Measurements from ENCODE around the gene GDF15.
A peak's percentile ranks its signal among the peaks of the same experiment; 100 is the strongest.
"Not testable (repeated sequence)": the region's sequence is repeated elsewhere in the genome, so short reads cannot be mapped to it uniquely, and the experiment has no call there.

Gene GDF15

DNA sequence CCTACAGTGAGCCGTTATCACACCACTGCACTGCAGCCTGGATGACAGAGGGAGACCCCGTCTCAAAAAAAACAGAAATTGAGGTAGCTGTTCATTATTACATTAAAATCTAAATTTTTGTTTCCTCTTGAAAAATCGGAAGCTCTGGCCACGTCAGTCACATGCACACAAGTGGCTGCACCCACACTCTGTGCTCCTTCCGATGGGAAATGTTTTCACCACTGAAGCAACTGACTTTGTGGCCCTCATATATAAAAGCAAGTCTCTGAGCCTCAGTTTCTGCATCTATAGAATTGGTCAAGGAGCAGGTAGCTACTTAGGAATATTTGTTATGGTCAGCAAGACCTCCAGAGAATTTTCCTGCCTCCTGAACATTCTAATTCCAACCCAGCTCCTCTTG is 7.0 kb downstream of the GDF15 start:
- DNase-seq: no peak

DNA sequence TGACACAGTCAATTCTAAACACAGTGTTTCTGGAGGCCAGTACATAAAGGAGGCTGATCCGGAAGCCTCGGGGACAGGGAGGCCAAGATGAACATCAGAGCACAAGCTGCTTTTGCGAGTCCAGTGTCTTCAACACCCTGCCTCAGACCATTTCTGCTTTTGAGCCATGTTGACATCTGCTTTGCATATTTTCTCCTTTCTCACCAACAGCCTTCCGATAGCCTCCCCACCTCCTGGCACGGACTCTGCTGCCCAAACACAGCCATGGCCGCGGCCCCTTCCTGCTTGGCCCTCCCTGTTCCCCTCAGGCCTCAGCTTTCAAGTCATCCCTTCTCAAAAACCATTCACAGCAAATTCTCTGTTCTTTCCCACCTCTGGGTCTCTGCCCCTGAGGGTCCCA is 7.9 kb downstream of the GDF15 start:
- DNase-seq: peak in 1 of 2 donors; percentile 37

DNA sequence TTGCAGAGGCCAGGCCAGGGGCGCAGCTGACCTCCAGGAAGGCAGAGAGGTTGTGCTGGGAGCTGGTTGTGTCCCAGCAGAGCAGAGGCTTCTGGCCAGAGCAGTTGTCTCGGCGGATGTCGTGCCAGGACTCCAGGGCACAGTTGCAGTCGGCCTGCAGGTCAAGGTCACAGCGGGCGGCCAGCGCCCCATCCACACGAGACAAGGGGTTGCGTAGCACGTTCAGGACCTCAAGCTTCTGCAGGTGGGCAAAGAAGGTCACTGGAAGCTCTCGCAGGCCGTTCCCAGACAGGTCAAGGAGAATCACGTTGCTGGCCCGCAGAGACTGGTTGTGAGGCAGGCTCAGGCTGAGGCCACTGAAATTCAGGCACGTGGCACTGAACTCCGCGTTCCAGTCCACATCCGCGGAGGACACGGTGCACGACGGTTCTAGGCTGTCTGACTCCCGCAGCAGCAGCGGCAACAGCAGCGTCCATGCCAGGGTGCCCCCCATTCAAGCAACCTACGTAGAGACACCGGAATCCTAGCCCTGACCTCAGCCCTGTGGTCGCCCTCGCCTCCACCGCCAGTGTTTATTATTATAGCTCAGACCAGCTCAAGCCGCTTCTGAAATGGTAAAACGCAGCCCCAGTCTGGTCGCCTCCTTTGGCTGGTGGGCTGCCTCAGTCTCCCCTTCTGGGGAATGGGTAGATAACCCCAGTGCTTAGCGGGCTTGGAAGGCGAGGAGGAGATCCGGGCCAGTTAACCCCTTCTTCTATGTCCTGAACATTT is 10.7 kb downstream of the GDF15 start:
- DNase-seq: no peak

DNA sequence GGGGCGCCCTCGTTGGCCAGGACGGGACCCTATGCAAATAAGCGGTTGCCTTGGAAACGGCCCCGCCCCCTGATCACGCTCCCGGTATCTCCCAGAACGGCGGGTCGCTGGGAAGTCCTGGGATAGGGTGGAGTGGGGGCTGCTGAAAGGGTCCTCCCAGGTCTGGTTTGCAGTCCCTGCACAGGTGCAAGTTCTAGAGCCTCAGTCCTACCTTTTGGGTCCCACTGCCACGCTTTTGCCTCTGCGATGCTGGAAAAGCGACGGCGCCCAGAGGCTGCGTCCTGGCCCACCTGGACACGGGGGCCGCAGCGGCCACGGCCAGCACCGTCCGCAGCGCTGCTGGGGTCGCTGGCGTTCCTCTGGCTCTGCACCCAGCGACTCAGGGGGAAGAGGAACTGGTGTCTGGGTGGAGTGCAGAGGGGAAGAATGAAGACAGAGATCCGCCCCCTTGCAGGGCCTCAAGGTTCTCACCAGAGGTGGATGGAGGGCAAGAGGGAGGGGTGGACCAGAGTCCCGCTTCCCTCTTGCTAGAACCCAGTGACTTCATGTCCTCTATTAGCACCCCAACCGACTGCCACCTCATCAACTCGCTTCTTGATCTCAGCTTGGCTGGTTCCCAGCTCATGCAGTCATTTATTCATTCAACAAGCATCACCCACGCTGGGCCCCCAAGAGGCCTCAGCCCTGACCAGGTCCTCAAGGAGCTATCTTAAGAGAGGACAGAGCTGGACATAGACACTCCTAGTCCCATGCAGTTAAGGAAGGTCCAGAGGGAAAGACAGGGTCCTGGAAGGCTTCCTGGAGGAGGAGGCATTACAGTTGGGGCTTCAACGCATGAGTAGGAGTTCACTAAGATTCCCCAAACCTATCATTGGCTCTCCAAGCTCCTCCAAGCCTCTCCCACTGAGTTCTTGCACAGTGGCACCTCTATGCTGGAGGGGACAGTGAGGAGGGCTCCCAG is 11.6 kb downstream of the GDF15 start, which contains the start of gene LRRC25:
Gene LRRC25 (minus strand): TSS at position 381 of the 961 bp plus-strand sequence. CDS start 659 bp downstream, outside the sequence.
- peak; percentile 36 to 82 for DNase-seq

DNA sequence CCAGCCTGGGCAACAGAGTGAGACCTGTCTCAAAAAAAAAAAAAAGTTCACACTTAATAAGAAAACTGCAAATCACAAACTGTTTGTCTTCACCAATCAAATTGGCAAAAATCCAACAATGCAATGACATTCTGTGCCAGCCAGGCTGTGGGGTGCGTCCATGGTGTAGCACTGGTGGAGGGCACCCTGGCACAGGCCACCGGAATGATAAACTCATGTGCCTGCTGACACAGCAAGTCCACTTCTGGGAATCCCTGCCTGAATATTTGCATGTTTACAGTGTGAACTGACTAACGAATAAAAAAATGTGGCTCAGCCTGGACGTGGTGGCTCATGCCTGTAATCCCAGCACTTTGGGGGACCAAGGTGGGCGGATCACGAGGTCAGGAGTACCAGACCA is 13.1 kb downstream of the GDF15 start:
- DNase-seq: no peak

DNA sequence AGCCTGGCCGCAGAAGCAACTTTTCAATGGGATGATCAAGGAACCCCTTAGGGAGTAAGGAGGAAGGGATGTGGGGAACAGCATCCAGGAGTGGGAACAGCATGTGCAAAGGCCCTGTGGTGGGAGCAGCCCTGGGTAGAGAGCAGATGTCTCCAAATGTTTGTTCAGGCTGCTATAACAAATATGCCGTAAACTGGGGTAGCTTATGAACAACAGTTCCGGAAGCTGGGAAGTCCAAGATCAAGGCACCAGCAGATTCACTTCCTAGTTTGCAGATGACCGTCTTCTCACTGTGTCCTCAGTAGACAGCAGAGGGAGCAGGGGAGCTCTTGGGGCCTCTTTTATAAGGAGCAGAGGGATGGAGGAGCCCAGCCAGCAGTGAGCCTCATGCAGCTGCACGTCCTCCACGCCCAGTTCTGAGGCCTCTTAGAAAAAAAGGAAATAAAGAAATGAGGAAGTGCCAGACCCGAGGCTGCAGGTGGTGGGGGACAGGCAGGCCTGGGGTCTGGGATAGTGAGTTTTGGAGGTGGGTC is 15.7 kb downstream of the GDF15 start:
- DNase-seq: peak; percentile 44 to 77

DNA sequence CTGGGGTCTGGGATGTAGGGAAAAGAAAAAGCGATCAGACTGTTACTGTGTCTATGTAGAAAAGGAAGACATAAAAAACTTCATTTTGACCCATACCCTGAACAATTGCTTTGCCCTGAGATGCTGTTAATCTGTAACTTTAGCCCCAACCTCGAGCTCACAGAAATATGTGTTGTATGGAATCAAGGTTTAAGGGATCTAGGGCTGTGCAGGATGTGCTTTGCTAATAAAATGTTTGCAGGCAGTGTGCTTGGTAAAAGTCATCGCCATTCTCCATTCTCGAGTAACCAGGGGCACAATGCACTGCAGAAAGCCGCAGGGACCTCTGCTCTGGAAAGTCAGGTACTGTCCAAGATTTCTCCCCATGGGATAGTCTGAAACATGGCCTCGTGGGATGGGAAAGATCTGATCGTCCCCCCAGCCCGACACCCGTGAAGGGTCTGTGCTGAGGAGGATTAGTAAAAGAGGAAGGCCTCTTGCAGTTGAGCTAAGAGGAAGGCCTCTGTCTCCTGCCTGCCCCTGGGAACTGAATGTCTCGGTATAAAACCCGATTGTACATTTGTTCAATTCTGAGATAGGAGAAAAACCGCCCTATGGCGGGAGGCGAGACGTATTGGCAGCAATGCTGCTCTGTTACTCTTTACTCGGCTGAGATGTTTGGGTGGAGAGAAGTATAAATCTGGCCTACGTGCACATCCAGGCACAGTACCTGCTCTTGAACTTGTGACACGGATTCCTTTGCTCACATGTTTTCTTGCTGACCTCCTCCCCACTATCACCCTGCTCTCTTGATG is 16.7 kb downstream of the GDF15 start:
- not testable (repeated sequence) for DNase-seq

DNA sequence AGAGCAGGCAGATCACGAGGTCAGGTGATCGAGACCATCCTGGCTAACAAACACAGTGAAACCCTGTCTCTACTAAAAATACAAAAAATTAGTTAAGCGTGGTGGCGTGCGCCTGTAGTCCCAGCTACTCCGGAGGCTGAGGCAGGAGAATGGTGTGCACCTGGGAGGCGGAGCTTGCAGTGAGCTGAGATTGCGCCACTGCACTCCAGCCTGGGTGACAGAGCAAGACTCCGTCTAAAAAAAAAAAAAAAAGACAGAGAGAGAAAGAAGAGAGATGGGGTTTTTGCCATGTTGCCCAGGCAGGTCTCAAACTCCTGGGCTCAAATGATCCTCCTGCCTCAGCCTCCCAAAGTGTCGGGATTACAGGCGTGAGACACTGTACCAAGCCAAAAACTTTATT is 19.8 kb downstream of the GDF15 start:
- DNase-seq: not testable (repeated sequence)

DNA sequence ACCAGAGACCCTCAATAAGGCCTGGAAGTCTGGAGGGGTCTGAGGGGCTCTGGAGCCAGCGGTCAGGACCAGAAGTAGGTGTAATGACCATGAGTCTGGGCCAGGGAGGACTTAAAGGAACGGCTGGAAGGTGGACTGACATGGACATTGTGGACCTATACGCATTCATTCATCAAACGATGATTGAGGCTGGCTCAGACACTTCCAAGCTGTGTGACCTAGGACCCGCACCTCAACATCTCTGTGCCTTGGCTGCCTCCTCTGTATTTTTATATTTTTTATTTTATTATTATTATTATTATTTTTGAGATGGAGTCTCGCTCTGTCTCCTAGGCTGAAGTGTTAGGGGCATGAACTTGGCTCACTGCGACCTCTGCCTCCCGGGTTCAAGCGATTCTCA is 20.8 kb downstream of the GDF15 start:
- DNase-seq: no peak

DNA sequence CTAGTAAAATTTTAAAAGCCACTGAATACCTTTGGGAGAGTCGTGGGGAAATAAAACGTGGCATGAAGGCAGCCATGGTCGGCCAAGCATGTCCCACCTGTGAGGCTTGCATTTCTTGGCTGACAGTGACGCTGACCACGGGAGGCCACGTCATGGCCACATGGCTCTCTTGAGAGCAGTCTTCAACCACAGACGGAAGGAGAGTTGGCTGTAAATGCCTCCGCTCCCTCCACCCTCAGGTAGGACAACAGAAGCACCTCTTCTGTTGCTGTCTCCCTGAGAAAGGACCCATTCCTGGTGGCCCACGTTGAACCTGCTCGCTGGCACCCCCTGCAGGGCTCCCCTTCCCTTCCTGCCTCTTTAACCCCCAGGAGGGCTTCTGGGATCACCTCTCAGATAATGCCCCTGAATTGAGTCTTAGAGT is 22.1 kb downstream of the GDF15 start:
- DNase-seq: peak in 1 of 2 donors; percentile 64

DNA sequence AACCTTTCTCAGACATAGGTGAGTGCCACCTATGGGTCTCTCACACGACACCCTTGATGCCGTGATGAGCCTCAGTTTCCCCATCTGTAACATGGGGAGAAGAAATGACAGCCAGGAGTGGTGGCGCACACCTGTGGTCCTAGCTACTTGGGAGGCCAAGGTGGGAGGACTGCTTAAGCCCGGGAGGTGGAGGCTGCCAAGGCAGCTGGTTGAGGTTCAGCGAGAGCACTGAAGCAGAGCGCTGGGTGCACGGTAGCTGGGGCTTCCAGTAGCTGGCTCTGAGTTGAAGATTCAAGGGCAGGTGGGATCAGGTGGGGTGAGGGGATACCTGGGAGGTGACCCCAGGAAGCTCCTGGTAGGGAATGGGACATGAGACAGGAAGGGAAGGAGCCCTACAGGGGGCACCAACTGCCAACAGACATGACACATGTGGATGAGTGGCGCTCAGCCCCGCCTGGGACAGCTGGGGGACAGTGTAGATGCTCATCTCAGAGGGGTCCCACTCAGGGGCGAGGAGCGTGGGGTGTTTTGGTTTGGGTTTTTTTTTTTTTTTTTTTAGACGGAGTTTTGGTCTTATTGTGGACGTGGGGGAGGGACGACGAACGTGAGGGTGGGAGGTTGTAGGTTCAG is 26.8 kb downstream of the GDF15 start:
- no peak for DNase-seq

DNA sequence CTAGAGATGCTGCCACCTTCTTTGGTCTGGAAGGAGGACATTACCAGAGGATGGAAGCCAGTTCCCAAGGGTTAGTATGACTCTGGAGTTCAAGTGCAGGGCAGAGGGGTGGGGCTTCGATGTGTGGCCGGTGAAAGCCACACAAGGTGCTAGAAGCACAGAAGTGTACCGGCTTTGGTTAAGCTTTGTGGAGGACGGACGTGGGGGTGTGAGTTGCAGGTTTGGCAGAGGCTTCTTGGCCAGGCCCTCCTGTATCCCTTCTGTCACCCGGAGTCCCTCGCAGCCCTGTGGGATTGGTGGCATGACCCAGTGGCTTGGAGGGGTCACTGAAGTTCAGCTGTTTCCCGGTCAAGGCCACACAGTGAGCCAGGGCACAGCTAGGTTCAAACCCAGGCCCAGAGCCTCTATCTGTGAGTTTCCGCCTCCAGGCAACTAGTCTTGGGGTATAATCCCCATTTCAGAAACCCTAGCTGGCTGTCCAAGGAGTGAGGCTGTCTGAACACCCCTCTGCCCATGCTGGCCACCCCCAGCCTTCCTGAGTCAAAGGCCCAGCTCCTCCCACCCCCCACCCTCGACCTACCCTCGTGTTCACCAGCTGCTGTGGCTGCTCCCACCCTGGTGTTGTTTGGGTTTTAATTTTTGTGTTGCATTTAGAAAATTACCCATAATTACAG is 28.7 kb downstream of the GDF15 start:
- DNase-seq: no peak

DNA sequence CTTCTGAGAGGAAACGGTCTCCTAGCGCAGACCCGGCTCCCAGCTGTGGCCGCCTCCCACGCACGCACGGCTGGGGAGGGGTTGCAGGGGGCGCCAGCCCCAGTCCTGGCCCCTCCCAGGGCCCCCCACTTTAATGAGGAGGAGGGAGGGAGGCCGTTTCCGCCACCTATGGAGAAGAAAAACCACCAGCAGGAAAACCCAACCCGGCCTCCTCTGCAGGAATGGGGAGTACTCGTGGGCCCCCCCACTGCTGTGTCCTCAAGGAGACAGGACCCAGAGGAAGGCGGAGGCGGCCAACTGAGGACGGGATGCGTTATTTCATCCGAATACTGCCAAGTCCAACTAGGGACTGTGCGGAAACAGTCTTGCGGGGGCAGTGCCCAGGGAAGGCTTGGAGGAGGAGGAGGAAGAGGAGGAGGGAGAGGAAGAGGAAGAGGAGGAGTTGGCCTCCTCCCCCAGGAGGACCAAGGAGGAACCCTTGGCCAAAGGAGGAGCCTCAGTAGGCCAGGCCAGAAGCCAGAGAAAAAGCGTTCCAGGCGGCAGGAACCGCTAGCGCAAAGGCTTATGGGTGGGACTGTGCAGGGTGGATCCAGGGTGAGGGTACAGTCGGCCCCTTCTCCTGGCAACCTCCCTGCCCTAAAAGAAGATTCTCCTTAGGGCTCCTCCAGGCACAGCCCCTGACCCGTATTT is 29.4 kb downstream of the GDF15 start:
- no peak for DNase-seq

DNA sequence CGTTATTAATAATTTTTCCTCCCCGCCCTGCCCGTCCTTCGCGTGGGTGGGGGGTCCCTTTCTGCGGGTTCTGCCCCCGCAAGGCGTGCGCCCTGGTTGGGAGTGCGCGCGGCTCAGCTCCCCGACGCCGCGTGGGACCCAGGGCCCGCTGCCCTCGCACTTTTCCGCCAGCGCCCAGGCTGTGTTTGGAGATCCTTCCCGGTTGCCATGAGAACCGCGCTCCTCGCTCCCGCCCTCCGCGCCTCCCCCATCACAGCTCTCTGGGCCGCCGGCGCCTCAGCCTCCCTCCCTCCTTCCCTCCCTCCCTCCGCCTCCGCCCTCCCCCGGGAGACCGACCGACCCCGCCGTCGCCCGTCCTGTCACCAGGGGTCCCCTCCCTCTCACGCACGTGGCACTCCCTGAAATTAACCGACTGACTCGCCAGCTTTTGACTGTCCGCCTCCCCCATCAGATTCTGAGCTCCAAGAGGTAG is 30.9 kb downstream of the GDF15 start:
- DNase-seq: peak; percentile 86 to 91

DNA sequence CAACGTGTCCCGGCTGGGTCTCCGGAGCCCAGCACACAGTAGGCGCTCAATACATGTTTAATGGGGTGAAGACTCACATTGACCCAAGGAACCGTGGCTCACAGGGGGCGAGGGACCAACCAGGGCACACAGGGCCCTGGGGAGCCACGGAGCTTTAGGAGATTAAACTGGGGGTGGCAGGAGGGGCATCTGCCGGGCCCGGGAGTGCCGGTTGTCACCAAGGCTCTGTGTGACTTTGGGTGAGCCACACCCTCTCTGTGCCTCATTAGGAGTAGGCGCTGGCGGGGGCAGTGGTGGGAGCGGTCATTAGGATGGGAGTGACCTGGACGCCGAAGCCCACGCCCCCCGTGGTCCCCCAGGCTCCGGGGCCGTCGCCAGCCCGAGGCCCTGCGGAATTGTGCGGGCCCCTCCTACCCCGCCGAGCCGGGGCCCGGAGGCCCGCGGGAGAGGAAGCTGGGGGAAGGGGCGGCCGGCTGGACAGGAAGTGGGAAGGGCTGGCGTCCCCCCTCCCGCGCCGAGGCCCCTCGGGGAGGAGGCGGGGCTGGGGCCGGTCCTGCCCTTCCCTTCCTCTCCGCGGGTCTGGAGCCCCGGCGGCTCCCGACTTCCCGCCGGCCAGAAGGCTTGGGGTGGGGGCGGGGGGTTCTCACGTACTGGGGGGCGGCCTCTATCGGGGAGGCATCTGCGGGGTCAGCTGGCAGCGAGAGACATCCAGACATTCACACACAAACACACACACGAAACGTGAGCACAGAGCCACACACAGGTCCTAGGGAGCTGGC is 31.5 kb downstream of the GDF15 start:
- DNase-seq: peak; percentile 46 to 61

DNA sequence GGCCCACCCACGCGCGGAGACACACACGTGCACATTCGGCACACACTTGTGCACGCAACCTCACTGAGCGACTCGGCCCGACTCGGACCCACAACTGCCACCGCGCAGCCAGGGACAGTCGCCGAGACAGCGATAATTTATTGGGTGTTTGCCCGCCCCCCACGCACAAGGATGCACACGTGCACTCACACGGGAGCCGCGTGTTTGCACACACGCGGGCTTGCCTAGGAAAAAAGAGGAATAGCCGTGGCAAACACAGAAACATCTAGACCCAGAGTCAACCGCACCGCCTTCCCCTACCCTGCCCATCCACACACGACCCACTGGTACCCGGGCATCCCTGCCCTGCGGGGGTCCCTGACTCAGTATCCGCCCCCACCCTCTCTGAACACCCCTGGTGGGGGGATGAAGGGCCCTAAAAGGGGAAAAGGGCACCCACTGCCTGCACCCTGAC is 32.1 kb downstream of the GDF15 start:
- no peak for DNase-seq

DNA sequence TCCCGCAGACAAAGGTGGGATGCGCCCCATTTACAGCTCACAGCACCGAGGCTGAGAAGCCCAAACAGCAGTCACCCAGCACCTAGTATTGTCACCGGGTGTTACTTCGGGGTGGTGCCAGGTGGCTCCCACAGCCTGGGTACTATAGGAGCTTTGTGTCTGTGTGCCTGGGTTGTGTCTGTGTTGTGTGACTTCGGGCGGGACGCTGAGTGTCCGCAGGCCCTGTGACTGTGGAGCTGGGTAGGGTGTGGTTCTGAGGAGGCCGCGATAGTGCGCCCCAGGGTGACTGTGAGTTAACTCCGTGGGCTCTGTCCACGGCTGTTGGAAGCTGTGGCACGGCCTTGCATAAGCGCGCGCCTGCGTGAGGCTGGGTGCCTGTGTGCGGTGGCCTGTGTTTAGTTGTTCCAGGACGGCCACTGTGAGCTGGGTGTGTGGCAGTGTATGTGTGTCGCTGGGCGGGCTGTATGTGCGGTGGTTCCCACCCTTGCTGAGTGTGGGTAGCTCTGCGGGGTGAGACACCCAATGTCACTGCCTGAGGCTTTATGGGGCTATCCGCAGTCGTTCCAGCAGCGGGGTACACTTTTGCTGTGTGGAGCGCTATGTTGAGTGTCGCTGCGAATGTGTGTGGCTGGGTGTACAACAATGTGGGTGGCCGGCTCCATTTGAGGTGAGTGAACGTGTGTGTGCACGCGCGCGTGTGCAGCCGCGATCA is 32.7 kb downstream of the GDF15 start:
- peak in 1 of 2 donors; percentile 50 for DNase-seq

DNA sequence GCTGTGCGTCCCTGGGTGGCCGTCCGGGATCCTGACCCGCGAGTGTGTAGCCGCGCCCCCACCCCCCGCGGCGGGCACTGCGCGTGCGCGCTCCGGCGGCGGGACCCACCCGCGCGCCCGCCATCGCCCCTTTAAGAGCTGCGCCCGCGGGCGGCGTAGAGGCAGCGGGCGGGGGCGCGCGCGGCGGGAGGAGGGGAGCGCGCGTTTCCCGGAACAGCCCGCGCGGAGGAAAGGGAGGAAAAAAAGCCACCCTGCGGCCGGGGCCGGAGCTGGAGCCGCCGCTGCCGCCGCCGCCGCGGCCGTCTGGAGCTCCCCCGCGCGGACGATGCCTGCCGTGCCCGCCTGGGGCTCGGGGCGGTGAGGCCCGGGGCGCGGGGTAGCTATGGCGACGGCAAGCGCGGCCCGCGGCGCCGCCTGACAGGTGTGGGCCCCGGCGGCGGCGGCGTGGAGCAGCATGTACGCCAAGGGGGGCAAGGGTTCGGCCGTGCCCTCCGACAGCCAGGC is 33.3 kb downstream of the GDF15 start, which contains the start of gene SSBP4:
Gene SSBP4 (plus strand): TSS at position 204 of the 504 bp plus-strand sequence. CDS start 251 bp downstream, at position 455.
- peak; percentile 71 to 78 for DNase-seq

Measured in CD4-positive, alpha-beta T cell treated with Interleukin-4 for 1 hour (primary cell).